OCI-LY1 (cell line): ENCODE measurements around the gene CD226.
"Not testable (repeated sequence)": the region's sequence is repeated elsewhere in the genome, so short reads cannot be mapped to it uniquely, and the experiment has no call there.

Experiments used
- H2AFZ ChIP-seq: fragments of 200-600 bp; sonication (generic), shearing (Covaris generic); 2 replicates; pipeline ENCODE4 v1.6.0; 2014; ENCODE audit warnings: antibody characterized with exemption, mild to moderate bottlenecking, low read length
- H3F3A ChIP-seq: fragments of 200-600 bp; sonication (generic), shearing (Covaris generic); 2 replicates; pipeline ENCODE4 v1.6.0; 2014; ENCODE audit warnings: mild to moderate bottlenecking, antibody characterized with exemption, low read length, moderate library complexity; ENCODE audit not compliant: insufficient read depth
- H3K27ac ChIP-seq: fragments of 200-600 bp; sonication (generic); 2 replicates; pipeline ENCODE4 v1.5.1; 2014; ENCODE audit warnings: low read length, mixed run types, mild to moderate bottlenecking, low read depth; ENCODE audit not compliant: poor library complexity, severe bottlenecking
- H3K27me3 ChIP-seq: fragments of 200-600 bp; sonication (generic); 2 replicates; pipeline ENCODE4 v1.6.0; 2014; ENCODE audit warnings: antibody characterized with exemption, mild to moderate bottlenecking, low read length, moderate library complexity; ENCODE audit not compliant: insufficient read depth
- H3K36me3 ChIP-seq: fragments of 200-600 bp; sonication (generic); 2 replicates; pipeline ENCODE4 v1.6.1; 2014; ENCODE audit warnings: mild to moderate bottlenecking, antibody characterized with exemption, low read length, moderate library complexity, mixed read lengths; ENCODE audit not compliant: insufficient read depth
- H3K4me1 ChIP-seq: fragments of 200-600 bp; sonication (generic); 2 replicates; pipeline ENCODE4 v1.5.1; 2014; ENCODE audit warnings: mild to moderate bottlenecking, low read length, moderate library complexity; ENCODE audit not compliant: insufficient read depth, severe bottlenecking
- H3K4me2 ChIP-seq: fragments of 200-600 bp; sonication (generic), shearing (Covaris generic); 2 replicates; pipeline ENCODE4 v1.6.1; 2014; ENCODE audit warnings: low read length
- H3K4me3 ChIP-seq: fragments of 200-600 bp; sonication (generic); 2 replicates; pipeline ENCODE4 v1.5.1; 2014; ENCODE audit warnings: low read length, low read depth, mild to moderate bottlenecking, mixed read lengths; ENCODE audit not compliant: poor library complexity, severe bottlenecking
- H3K79me2 ChIP-seq: fragments of 200-600 bp; shearing (Covaris generic); 2 replicates; pipeline ENCODE4 v1.6.1; 2016; ENCODE audit warnings: mixed run types, low read length, mixed read lengths; ENCODE audit not compliant: insufficient read depth
- H3K9ac ChIP-seq: fragments of 200-600 bp; sonication (generic), shearing (Covaris generic); 2 replicates; pipeline ENCODE4 v1.6.1; 2014; ENCODE audit warnings: mild to moderate bottlenecking, low read length, mixed read lengths
- H3K9me2 ChIP-seq: fragments of 200-600 bp; sonication (generic), shearing (Covaris generic); 2 replicates; pipeline ENCODE4 v1.6.1; 2014; ENCODE audit warnings: low read depth, mild to moderate bottlenecking, low read length, mixed read lengths
- H3K9me3 ChIP-seq: fragments of 200-600 bp; shearing (Covaris generic); 2 replicates; pipeline ENCODE4 v1.6.1; 2014; ENCODE audit warnings: low read length, mixed read lengths
- H4K20me1 ChIP-seq: fragments of 200-600 bp; sonication (generic), shearing (Covaris generic); 2 replicates; pipeline ENCODE4 v1.6.0; 2016; ENCODE audit warnings: mild to moderate bottlenecking, low read length; ENCODE audit not compliant: insufficient read depth
- CTCF ChIP-seq: fragments of 200-600 bp; sonication (generic), shearing (Covaris generic); IDR thresholded peaks from 2 replicates; pipeline ENCODE4 v1.5.1; 2017; ENCODE audit warnings: mild to moderate bottlenecking, antibody characterized with exemption, low read length, moderate library complexity, mixed read lengths
- EZH2 ChIP-seq: fragments of 200-600 bp; sonication (generic), shearing (Covaris generic); IDR thresholded peaks from 2 replicates; pipeline ENCODE4 v1.8.0; 2017; ENCODE audit warnings: borderline replicate concordance, mixed run types, mild to moderate bottlenecking, antibody characterized with exemption, low read length, moderate library complexity, mixed read lengths

Gene CD226

DNA sequence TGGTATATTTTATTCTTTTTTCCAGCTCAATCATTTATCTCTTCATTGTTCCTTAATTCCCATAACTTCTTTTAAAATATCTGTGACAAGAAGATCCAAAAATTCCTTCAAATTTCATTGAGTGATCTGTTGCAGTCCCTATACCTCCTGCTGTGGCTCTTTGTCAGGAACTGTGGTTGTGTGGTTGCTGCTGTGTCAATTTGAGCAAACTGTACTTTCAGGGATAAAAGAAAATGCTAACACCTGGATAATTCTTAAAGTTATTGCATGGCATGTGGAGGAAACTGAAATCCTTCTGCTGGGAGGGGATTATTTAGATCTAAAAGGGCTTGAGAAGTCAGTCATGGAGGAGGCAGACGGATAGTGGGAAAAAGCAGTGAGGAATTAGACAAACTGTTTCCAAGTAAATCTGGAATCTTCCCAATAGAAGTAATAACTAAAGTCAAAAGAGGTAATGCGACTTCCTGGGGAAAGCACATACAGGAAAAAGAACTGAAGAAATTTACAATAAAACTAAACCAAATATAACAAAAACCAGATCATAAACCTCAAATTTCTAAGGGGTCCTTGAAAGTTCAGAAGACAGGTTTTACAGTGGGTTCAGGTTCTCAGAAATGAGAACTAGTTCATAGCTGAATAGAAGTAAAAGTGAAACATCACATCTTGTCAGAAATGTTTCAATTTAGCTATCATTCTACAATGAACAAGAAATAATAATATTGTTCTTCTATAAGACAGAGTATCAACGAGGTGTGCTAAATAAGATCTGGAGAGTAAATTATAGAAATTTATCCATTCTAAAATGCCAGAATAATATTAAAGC is 33.5 kb upstream of the CD226 start:
- Histone ChIP-seq H3K27me3 (no peaks in the 10 kb centered on the region), H3K9ac (no peak overlapping the region), H3K36me3 (no peaks in the 10 kb centered on the region), H3K9me3 (no peaks in the 10 kb centered on the region), H3K4me1 (no peaks in the 10 kb centered on the region), H3K4me3 (no peak overlapping the region), H3K4me2 (no peak overlapping the region), H3K79me2 (no peaks in the 10 kb centered on the region), H2AFZ (no peak overlapping the region), H4K20me1 (no peaks in the 10 kb centered on the region), H3F3A (no peaks in the 10 kb centered on the region), H3K9me2 (no peaks in the 10 kb centered on the region), H3K27ac (no peak overlapping the region)
- no peak for TF ChIP-seq EZH2

GRCh38 chr18:69980509-69980908 is 32.8 kb upstream of the CD226 start:
- Histone ChIP-seq H3K4me2 (no peak overlapping the region), H3K27me3 (no peaks in the 10 kb centered on the region), H3K79me2 (no peaks in the 10 kb centered on the region), H2AFZ (no peak overlapping the region), H3K36me3 (no peaks in the 10 kb centered on the region), H4K20me1 (no peaks in the 10 kb centered on the region), H3K9me3 (no peaks in the 10 kb centered on the region), H3F3A (no peaks in the 10 kb centered on the region), H3K27ac (no peak overlapping the region), H3K9ac (no peak overlapping the region), H3K9me2 (no peaks in the 10 kb centered on the region), H3K4me3 (no peak overlapping the region), H3K4me1 (no peaks in the 10 kb centered on the region)
- TF ChIP-seq EZH2, result no peak
- no peak for TF ChIP-seq CTCF

- TF ChIP-seq EZH2 (no peak), CTCF (no peak)
- Histone ChIP-seq H3K4me3 (no peak overlapping the region), H3F3A (no peaks in the 10 kb centered on the region), H3K4me2 (no peak overlapping the region), H3K9ac (no peak overlapping the region), H3K27ac (no peak overlapping the region), H3K27me3 (no peaks in the 10 kb centered on the region), H4K20me1 (no peaks in the 10 kb centered on the region), H3K79me2 (no peaks in the 10 kb centered on the region), H3K9me3 (no peaks in the 10 kb centered on the region), H3K4me1 (no peaks in the 10 kb centered on the region), H3K9me2 (no peaks in the 10 kb centered on the region), H3K36me3 (no peaks in the 10 kb centered on the region), H2AFZ (no peak overlapping the region)
Measured at GRCh38 chr18:69978732-69979715, 31.4 kb upstream of the CD226 start.

- not testable (repeated sequence) for H3F3A ChIP-seq, H3K4me2 ChIP-seq, H3K4me3 ChIP-seq, H3K27me3 ChIP-seq, H3K4me1 ChIP-seq, H3K9me3 ChIP-seq, H3K27ac ChIP-seq, H3K9me2 ChIP-seq, H4K20me1 ChIP-seq, H2AFZ ChIP-seq, H3K9ac ChIP-seq, H3K79me2 ChIP-seq, H3K36me3 ChIP-seq
Measured at GRCh38 chr18:69975294-69975693, 27.6 kb upstream of the CD226 start.
